ENCODE results near the gene NINJ1.

The NINJ1 gene

DNA sequence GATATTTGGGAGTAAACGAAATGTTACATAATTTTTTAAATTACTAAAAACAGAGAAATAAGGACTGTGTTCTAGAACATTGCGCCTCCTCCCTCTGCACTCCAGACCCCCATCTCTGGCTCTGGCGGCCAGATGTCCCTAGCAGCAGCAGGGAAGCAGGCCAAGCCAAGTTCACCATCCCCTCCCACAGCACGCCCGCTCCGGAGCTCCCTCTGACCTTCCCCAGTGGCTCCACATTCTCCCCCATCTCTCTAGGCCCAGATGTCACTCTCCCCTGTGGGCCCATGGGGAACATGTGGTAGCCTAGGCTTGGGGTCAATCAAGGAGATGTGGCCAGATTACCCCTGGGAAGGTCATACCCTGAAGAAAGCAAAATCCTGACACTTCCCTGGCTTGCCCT, 43.6 kb upstream of the NINJ1 start:
- Histone ChIP-seq H2AFZ (ENCODE audit: low read length) (no peak overlapping the region), H3K4me3 (ENCODE audit: low read length, poor library complexity, severe bottlenecking) (no peak overlapping the region), H3K36me3 (ENCODE audit: insufficient read depth, low read length) (no peaks in the 10 kb centered on the region), H3K4me2 (ENCODE audit: low read depth, low read length, poor library complexity, severe bottlenecking) (no peak overlapping the region), H3K4me1 (ENCODE audit: insufficient read depth, low read length, poor library complexity, severe bottlenecking) (no peaks in the 10 kb centered on the region), H3K9me2 (replicated peaks; ENCODE audit: low read depth, low read length) (no peaks in the 10 kb centered on the region), H3F3A (ENCODE audit: low read depth) (no peaks in the 10 kb centered on the region), H3K9me3 (ENCODE audit: insufficient read depth, low read depth, low read length) (no peaks in the 10 kb centered on the region), H3K27me3 (ENCODE audit: insufficient read depth, low read length, poor library complexity, severe bottlenecking) (no peaks in the 10 kb centered on the region), H3K9ac (ENCODE audit: low read depth, low read length, poor library complexity, severe bottlenecking) (no peak overlapping the region), H3K79me2 (ENCODE audit: insufficient read depth, low read length) (no peaks in the 10 kb centered on the region), H4K20me1 (ENCODE audit: insufficient read depth, low read length, poor library complexity, severe bottlenecking) (no peaks in the 10 kb centered on the region)
- TF ChIP-seq, protein P1, sequence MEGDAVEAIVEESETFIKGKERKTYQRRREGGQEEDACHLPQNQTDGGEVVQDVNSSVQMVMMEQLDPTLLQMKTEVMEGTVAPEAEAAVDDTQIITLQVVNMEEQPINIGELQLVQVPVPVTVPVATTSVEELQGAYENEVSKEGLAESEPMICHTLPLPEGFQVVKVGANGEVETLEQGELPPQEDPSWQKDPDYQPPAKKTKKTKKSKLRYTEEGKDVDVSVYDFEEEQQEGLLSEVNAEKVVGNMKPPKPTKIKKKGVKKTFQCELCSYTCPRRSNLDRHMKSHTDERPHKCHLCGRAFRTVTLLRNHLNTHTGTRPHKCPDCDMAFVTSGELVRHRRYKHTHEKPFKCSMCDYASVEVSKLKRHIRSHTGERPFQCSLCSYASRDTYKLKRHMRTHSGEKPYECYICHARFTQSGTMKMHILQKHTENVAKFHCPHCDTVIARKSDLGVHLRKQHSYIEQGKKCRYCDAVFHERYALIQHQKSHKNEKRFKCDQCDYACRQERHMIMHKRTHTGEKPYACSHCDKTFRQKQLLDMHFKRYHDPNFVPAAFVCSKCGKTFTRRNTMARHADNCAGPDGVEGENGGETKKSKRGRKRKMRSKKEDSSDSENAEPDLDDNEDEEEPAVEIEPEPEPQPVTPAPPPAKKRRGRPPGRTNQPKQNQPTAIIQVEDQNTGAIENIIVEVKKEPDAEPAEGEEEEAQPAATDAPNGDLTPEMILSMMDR (conservative IDR thresholded peaks at IDR 0.05; ENCODE audit: low read length), result no peak
- no peak for TF ChIP-seq EZH2phosphoT487 (IDR thresholded peaks at IDR 0.05; ENCODE audit: borderline replicate concordance)

DNA sequence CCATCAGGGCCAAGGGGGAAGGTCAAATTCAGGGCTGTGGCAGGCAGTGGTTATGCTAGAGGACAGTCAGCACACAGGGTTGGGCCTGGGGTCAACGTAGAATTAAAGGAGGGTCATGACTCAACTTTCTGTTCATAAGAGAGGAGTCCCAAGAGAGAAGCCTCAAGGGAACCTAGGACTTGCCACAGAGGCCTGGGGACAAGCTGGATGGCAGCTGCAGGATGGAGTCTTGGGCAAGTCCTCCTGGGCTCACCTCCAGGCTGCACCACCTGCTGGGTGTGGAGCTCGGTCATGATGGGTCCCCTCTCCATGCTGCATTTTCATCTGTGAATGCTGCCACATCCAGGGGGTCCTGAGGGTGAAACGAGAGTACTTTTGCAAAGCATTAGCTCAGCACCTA, 40.9 kb upstream of the NINJ1 start:
- Histone ChIP-seq H4K20me1 (ENCODE audit: insufficient read depth, low read length, poor library complexity, severe bottlenecking) (no peaks in the 10 kb centered on the region), H3K9me2 (replicated peaks; ENCODE audit: low read depth, low read length) (no peaks in the 10 kb centered on the region), H3K4me1 (ENCODE audit: insufficient read depth, low read length, poor library complexity, severe bottlenecking) (peaks cover 7% of the 10 kb centered on the region), H3K4me3 (ENCODE audit: low read length, poor library complexity, severe bottlenecking) (no peak overlapping the region), H3K9me3 (ENCODE audit: insufficient read depth, low read depth, low read length) (no peaks in the 10 kb centered on the region), H3F3A (ENCODE audit: low read depth) (no peaks in the 10 kb centered on the region), H3K4me2 (ENCODE audit: low read depth, low read length, poor library complexity, severe bottlenecking) (no peak overlapping the region), H3K36me3 (ENCODE audit: insufficient read depth, low read length) (no peaks in the 10 kb centered on the region), H3K9ac (ENCODE audit: low read depth, low read length, poor library complexity, severe bottlenecking) (no peak overlapping the region), H3K79me2 (ENCODE audit: insufficient read depth, low read length) (no peaks in the 10 kb centered on the region), H3K27me3 (ENCODE audit: insufficient read depth, low read length, poor library complexity, severe bottlenecking) (no peaks in the 10 kb centered on the region), H2AFZ (ENCODE audit: low read length) (no peak overlapping the region)
- TF ChIP-seq EZH2phosphoT487 (IDR thresholded peaks at IDR 0.05; ENCODE audit: borderline replicate concordance), result no peak
- TF ChIP-seq, protein P1 (conservative IDR thresholded peaks at IDR 0.05; ENCODE audit: low read length), result no peak

DNA sequence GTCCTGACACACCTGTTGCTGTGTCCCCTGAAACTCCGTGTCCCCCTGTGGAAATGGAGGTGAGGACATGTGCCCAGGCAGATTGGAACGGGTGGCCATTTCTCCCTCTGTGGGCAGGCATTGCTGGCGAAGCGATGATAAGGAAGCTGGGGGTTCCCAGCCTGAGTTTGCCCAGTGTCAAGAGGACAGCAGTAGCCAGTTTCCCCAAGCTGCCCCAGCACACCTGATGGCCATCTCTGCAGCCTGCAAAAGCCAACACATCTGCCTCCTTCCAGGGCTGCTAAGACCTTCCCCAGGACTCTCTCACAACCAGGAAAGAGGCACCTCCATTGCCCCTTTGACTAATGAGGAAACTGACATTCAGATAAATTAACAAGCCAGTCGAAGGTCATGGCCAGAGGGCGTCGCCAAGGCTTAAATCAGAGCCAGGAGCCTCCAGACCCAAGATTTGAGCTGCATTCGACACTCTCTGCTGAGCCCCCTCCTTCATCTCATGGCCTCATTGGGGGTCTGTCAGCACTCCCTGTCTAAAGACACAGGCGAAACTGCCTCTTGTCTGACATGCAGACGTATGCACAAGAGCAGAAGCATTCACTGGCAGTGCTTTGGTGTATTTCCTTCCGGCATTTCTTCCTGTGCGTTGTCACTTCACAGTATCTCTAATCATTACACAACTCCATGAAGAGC, 39.5 kb upstream of the NINJ1 start:
- H3K9me3 ChIP-seq (ENCODE audit: insufficient read depth, low read depth, low read length), result no peaks in the 10 kb centered on the region
- no peak overlapping the region for H3K4me2 ChIP-seq (ENCODE audit: low read depth, low read length, poor library complexity, severe bottlenecking)
- H2AFZ ChIP-seq (ENCODE audit: low read length), result no peak overlapping the region
- H4K20me1 ChIP-seq (ENCODE audit: insufficient read depth, low read length, poor library complexity, severe bottlenecking), result no peaks in the 10 kb centered on the region
- H3K36me3 ChIP-seq (ENCODE audit: insufficient read depth, low read length), result no peaks in the 10 kb centered on the region
- H3K9ac ChIP-seq (ENCODE audit: low read depth, low read length, poor library complexity, severe bottlenecking), result no peak overlapping the region
- TF ChIP-seq, protein P1 (conservative IDR thresholded peaks at IDR 0.05; ENCODE audit: low read length), result no peak
- no peak for TF ChIP-seq EZH2phosphoT487 (IDR thresholded peaks at IDR 0.05; ENCODE audit: borderline replicate concordance)
- H3K27me3 ChIP-seq (ENCODE audit: insufficient read depth, low read length, poor library complexity, severe bottlenecking), result no peaks in the 10 kb centered on the region
- no peaks in the 10 kb centered on the region for H3F3A ChIP-seq (ENCODE audit: low read depth)
- H3K79me2 ChIP-seq (ENCODE audit: insufficient read depth, low read length), result no peaks in the 10 kb centered on the region
- H3K4me3 ChIP-seq (ENCODE audit: low read length, poor library complexity, severe bottlenecking), result no peak overlapping the region
- no peaks in the 10 kb centered on the region for H3K9me2 ChIP-seq (replicated peaks; ENCODE audit: low read depth, low read length)
- peaks cover 7% of the 10 kb centered on the region for H3K4me1 ChIP-seq (ENCODE audit: insufficient read depth, low read length, poor library complexity, severe bottlenecking)

Measured in Loucy (cell line).